GM23338 (cell line): Measurements from ENCODE around the gene HERC2. TPM values are rescaled to one million over a fixed set of nuclear protein-coding genes. Genes with fewer than 3 reads are reported as not detected.
A peak's percentile ranks its signal among the peaks of the same experiment; 100 is the strongest.

Source experiments
- ATAC-seq: fragments of 200-7000 bp; cut with Tn5 transposase; 3 replicates; pipeline ENCODE4 v1.9.1; 2020
- DNase-seq: peaks from one replicate; pipeline ENCODE4 v3.0.0-alpha.2; 2015; ENCODE audit warnings: low spot score
- H2AFZ ChIP-seq: fragments of 200-600 bp; sonication (generic); 2 replicates; pipeline ENCODE4 v1.8.0; 2016; ENCODE audit warnings: antibody characterized with exemption, mild to moderate bottlenecking, moderate library complexity
- H3F3A ChIP-seq: fragments of 200-600 bp; sonication (generic); replicated peaks from 2 replicates; pipeline ENCODE4 v1.8.0; 2017; ENCODE audit warnings: antibody characterized with exemption, mixed run types, low read depth
- H3K27ac ChIP-seq: fragments of 200-600 bp; sonication (generic); 2 replicates; pipeline ENCODE4 v1.6.1; 2016; ENCODE audit warnings: low read depth
- H3K27me3 ChIP-seq: fragments of 200-600 bp; sonication (generic); 2 replicates; pipeline ENCODE4 v1.8.0; 2016; ENCODE audit warnings: mild to moderate bottlenecking, mixed run types, moderate library complexity; ENCODE audit not compliant: insufficient read depth
- H3K36me3 ChIP-seq: fragments of 200-600 bp; sonication (generic); 2 replicates; pipeline ENCODE4 v1.8.0; 2016; ENCODE audit warnings: mild to moderate bottlenecking; ENCODE audit not compliant: insufficient read depth
- H3K4me1 ChIP-seq: fragments of 200-600 bp; sonication (generic); 2 replicates; pipeline ENCODE4 v1.8.0; 2016; ENCODE audit warnings: mild to moderate bottlenecking, moderate library complexity; ENCODE audit not compliant: insufficient read depth
- H3K4me2 ChIP-seq: fragments of 200-600 bp; sonication (generic); 2 replicates; pipeline ENCODE4 v1.7.1; 2017; ENCODE audit warnings: mixed run types
- H3K4me3 ChIP-seq: fragments of 200-600 bp; sonication (generic); 2 replicates; pipeline ENCODE4 v1.6.1; 2016; ENCODE audit warnings: mixed run types
- H3K79me2 ChIP-seq: fragments of 200-600 bp; sonication (generic); replicated peaks from 2 replicates; pipeline ENCODE4 v1.8.0; 2017; ENCODE audit warnings: mild to moderate bottlenecking; ENCODE audit not compliant: insufficient read depth
- H3K9me2 ChIP-seq: fragments of 200-600 bp; sonication (generic); 2 replicates; pipeline ENCODE4 v1.8.0; 2017; ENCODE audit not compliant: insufficient read depth
- H4K20me1 ChIP-seq: fragments of 200-600 bp; sonication (generic); replicated peaks from 2 replicates; pipeline ENCODE4 v1.8.0; 2017; ENCODE audit warnings: mild to moderate bottlenecking; ENCODE audit not compliant: insufficient read depth
- H3K27ac Mint-ChIP-seq: 2 replicates; pipeline ENCODE4 v1.8.0; 2020; ENCODE audit warnings: inconsistent platforms, mild to moderate bottlenecking, moderate library complexity, mixed read lengths
- H3K27me3 Mint-ChIP-seq: 3 replicates; pipeline ENCODE4 v1.8.0; 2022; ENCODE audit warnings: low read depth, mild to moderate bottlenecking, moderate library complexity, mixed read lengths, inconsistent platforms; ENCODE audit not compliant: insufficient read depth, poor library complexity
- H3K36me3 Mint-ChIP-seq: 3 replicates; pipeline ENCODE4 v1.8.0; 2021; ENCODE audit warnings: low read depth, mild to moderate bottlenecking, inconsistent platforms, moderate library complexity, mixed read lengths
- H3K4me1 Mint-ChIP-seq: 3 replicates; pipeline ENCODE4 v1.8.0; 2020; ENCODE audit warnings: mild to moderate bottlenecking, inconsistent platforms, mixed read lengths
- H3K4me3 Mint-ChIP-seq: 3 replicates; pipeline ENCODE4 v1.8.0; 2021; ENCODE audit warnings: moderate library complexity, mild to moderate bottlenecking, inconsistent platforms, mixed read lengths
- H3K9me3 Mint-ChIP-seq: 3 replicates; pipeline ENCODE4 v1.8.0; 2020; ENCODE audit warnings: moderate library complexity, mild to moderate bottlenecking, inconsistent platforms, mixed read lengths
- CTCF ChIP-seq, 2 experiments: fragments of 200-600 bp in 1 of 2; sonication (generic) in 1 of 2; conservative IDR thresholded peaks; 2 replicates each; pipeline versions ENCODE4 v1.5.1 to v1.6.1; 2016 to 2017; ENCODE audit warnings: antibody characterized with exemption in 2 of 2, low read depth in 2 of 2, mild to moderate bottlenecking in 2 of 2, moderate library complexity in 1 of 2
- ETS1 ChIP-seq: IDR thresholded peaks from 2 replicates; pipeline ENCODE4 v1.6.1; 2016; ENCODE audit warnings: antibody characterized with exemption
- STAT1 ChIP-seq: IDR thresholded peaks from one replicate; pipeline ENCODE4 v1.6.1; 2016; ENCODE audit warnings: antibody characterized with exemption; ENCODE audit not compliant: unreplicated experiment
- ZNF331 ChIP-seq: fragments of 250-450 bp; sonication (Bioruptor Pico); IDR thresholded peaks from 2 replicates; pipeline ENCODE4 v1.5.0; 2020; ENCODE audit warnings: low read depth, mild to moderate bottlenecking, moderate library complexity
- ZNF462 ChIP-seq: fragments of 250-450 bp; sonication (Bioruptor Pico); IDR thresholded peaks from 2 replicates; pipeline ENCODE4 v1.5.0; 2020; ENCODE audit warnings: mild to moderate bottlenecking, moderate library complexity
- polyA plus RNA-seq: library from polyadenylated mRNA; unstranded; fragments of >200 nt; fragmentation: Nextera tagmentation; extraction: Ambion mirVana; gene quantifications from 2 replicates; pipeline ENCODE4 v1.2.1, GENCODE V29; 2016
- total RNA-seq: library from RNA; depleted of rRNA; stranded (reverse); fragments of >200 nt; shearing (Covaris generic); gene quantifications from 2 replicates; pipeline ENCODE4 v1.2.3, GENCODE V29; 2014

Gene HERC2
- total and polyA plus RNA-seq, 2 experiments from 2014 or later = 71.3 to 80.7 TPM

- H2AFZ ChIP-seq = no peak overlapping the region; the same call in 1 of the 2 replicates
- H3F3A ChIP-seq = no peaks in the 10 kb centered on the region
- Mint-ChIP-seq H3K27ac (no peak overlapping the region), H3K9me3 (peaks cover 4% of the 10 kb centered on the region; the same call in 1 of the 3 replicates), H3K27me3 (peaks cover 2% of the 10 kb centered on the region), H3K4me3 (no peak overlapping the region), H3K36me3 (no peaks in the 10 kb centered on the region), H3K4me1 (peaks cover 9% of the 10 kb centered on the region; the same call in 2 of the 3 replicates)
- H3K4me3 ChIP-seq = no peak overlapping the region
- TF ChIP-seq ZNF331 (no peak), CTCF (conservative IDR thresholded peaks at IDR 0.05; ENCODE audit: low read depth in 2 of 2) (peak in 1 of 2 experiments; percentile 31; a peak in 2 of 4 replicates)
- no peaks in the 10 kb centered on the region for H3K27me3 ChIP-seq
- ATAC-seq (peak; percentile 91), DNase-seq (peak; percentile 53)
- no peaks in the 10 kb centered on the region for H3K79me2 ChIP-seq
- H3K4me1 ChIP-seq = 0 out of 2 replicates have a peak, but pooled peaks cover 5% of the 10 kb centered on the region
- H3K9me2 ChIP-seq = no peaks in the 10 kb centered on the region
- H3K36me3 ChIP-seq = no peaks in the 10 kb centered on the region
- no peaks in the 10 kb centered on the region for H4K20me1 ChIP-seq
- H3K4me2 ChIP-seq = no peak overlapping the region
- H3K27ac ChIP-seq = no peak overlapping the region
Observed at GRCh38 chr15:28080386-28080785, 241.6 kb downstream of the HERC2 start.

- H3F3A ChIP-seq = no peaks in the 10 kb centered on the region
- Mint-ChIP-seq H3K4me1 (peaks cover 9% of the 10 kb centered on the region; the same call in 2 of the 3 replicates), H3K27me3 (peaks cover 2% of the 10 kb centered on the region), H3K9me3 (peaks cover 4% of the 10 kb centered on the region; the same call in 1 of the 3 replicates), H3K36me3 (no peaks in the 10 kb centered on the region), H3K27ac (no peak overlapping the region), H3K4me3 (no peak overlapping the region)
- H4K20me1 ChIP-seq = no peaks in the 10 kb centered on the region
- DNase-seq (no peak), ATAC-seq (no peak; the same call in 2 of the 3 replicates)
- no peak overlapping the region for H2AFZ ChIP-seq
- H3K36me3 ChIP-seq = no peaks in the 10 kb centered on the region
- H3K27me3 ChIP-seq = no peaks in the 10 kb centered on the region
- no peak overlapping the region for H3K4me3 ChIP-seq
- 0 out of 2 replicates have a peak, but pooled peaks cover 5% of the 10 kb centered on the region for H3K4me1 ChIP-seq
- H3K9me2 ChIP-seq = no peaks in the 10 kb centered on the region
- TF ChIP-seq CTCF (conservative IDR thresholded peaks at IDR 0.05; ENCODE audit: low read depth in 2 of 2) (no peak), ZNF462 (CRISPR knock-in tag) (no peak), ETS1 (no peak), STAT1 (no peak)
- no peak overlapping the region for H3K27ac ChIP-seq
- H3K4me2 ChIP-seq = no peak overlapping the region
- H3K79me2 ChIP-seq = no peaks in the 10 kb centered on the region
Observed at GRCh38 chr15:28079313-28079969, 242.5 kb downstream of the HERC2 start.
